MG63 (cell line): ENCODE results near the gene FRRS1. TPM values are rescaled to one million over a fixed set of nuclear protein-coding genes. Genes with fewer than 3 reads are reported as not detected.
"Not testable (repeated sequence)": the region's sequence is repeated elsewhere in the genome, so short reads cannot be mapped to it uniquely, and the experiment has no call there.

Source experiments
- DNase-seq: peaks from one replicate; pipeline ENCODE4 v3.0.0-alpha.2; 2020
- H3K27me3 ChIP-seq: fragments of 250-450 bp; sonication (Bioruptor Pico); 2 replicates; pipeline ENCODE4 v1.5.1; 2020; ENCODE audit warnings: mild to moderate bottlenecking, moderate library complexity
- H3K36me3 ChIP-seq: fragments of 250-450 bp; sonication (Bioruptor Pico); 2 replicates; pipeline ENCODE4 v1.5.1; 2020; ENCODE audit warnings: mild to moderate bottlenecking, moderate library complexity
- H3K4me3 ChIP-seq: fragments of 250-450 bp; sonication (Bioruptor Pico); 2 replicates; pipeline ENCODE4 v1.5.1; 2020; ENCODE audit warnings: mild to moderate bottlenecking, moderate library complexity
- H3K9me3 ChIP-seq: fragments of 250-450 bp; sonication (Bioruptor Pico); 2 replicates; pipeline ENCODE4 v1.5.1; 2020; ENCODE audit warnings: mild to moderate bottlenecking, moderate library complexity
- total RNA-seq: library from RNA; depleted of rRNA; stranded (reverse); fragments of >200 nt; shearing (Covaris generic); gene quantifications from 2 replicates; pipeline ENCODE4 v1.2.3, GENCODE V29; 2014; ENCODE audit warnings: low replicate concordance; rRNA removed

The FRRS1 gene, protein sequence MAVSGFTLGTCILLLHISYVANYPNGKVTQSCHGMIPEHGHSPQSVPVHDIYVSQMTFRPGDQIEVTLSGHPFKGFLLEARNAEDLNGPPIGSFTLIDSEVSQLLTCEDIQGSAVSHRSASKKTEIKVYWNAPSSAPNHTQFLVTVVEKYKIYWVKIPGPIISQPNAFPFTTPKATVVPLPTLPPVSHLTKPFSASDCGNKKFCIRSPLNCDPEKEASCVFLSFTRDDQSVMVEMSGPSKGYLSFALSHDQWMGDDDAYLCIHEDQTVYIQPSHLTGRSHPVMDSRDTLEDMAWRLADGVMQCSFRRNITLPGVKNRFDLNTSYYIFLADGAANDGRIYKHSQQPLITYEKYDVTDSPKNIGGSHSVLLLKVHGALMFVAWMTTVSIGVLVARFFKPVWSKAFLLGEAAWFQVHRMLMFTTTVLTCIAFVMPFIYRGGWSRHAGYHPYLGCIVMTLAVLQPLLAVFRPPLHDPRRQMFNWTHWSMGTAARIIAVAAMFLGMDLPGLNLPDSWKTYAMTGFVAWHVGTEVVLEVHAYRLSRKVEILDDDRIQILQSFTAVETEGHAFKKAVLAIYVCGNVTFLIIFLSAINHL
- total RNA-seq, result 4.1 and 7.8 TPM in 2 replicates

GRCh38 chr1:99766378-99766800 lies at the start of gene FRRS1:
FRRS1 (minus strand) TSS chr1:99766635; CDS start chr1:99748768, 17,867 bp downstream.
- H3K36me3 ChIP-seq, result no peaks in the 10 kb centered on the region
- no peaks in the 10 kb centered on the region for H3K27me3 ChIP-seq
- no peaks in the 10 kb centered on the region for H3K9me3 ChIP-seq
- DNase-seq, result peak; percentile 40
- peak within 1 kb of the TSS; percentile 53 for H3K4me3 ChIP-seq

- no peak for DNase-seq
- H3K4me3 ChIP-seq, result no peak overlapping the region
- no peaks in the 10 kb centered on the region for H3K36me3 ChIP-seq
- H3K9me3 ChIP-seq, result no peaks in the 10 kb centered on the region
- H3K27me3 ChIP-seq, result no peaks in the 10 kb centered on the region
Measured at GRCh38 chr1:99814373-99814900, 48.0 kb upstream of the FRRS1 start.

DNA sequence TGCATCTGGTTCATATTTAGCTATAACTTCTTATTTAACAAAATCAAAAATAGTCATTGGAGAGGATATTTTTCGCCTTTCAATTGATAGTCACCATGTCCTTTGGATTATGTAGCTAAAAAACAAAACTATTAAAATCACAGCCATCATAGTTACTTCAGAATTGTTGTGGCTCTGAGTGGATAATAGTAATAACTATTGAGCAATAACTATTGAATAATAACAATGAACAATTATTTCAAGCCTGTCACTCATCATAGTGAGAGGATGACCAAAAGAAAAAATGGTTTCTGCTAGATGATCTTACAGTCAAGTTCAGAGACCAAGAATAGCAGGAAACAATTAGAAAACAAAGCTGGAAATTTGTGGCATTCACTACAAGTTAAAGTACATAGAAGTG lies 45.3 kb upstream of the FRRS1 start:
- DNase-seq, result no peak
- H3K9me3 ChIP-seq, result no peaks in the 10 kb centered on the region
- H3K4me3 ChIP-seq, result no peak overlapping the region
- no peaks in the 10 kb centered on the region for H3K27me3 ChIP-seq
- H3K36me3 ChIP-seq, result no peaks in the 10 kb centered on the region

DNA sequence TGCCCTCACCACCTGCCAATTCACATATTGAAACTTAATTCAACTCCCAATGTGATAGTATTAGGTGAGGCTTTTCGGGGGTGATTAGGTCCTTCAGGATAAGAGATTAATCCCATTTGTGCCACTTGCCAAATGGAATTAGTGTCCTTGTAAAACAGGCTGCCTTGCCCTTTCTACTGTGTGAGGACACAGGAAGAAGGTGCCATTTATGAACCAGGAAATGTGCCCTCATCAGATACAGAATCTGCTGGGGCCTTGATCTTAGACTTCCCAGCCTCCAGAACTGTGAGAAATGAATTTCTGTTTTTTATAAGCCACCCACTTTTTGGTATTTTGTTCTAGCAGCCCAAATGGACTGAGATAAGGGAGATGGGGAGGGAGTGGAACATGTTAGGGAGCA lies 44.6 kb upstream of the FRRS1 start:
- Histone ChIP-seq H3K36me3 (no peaks in the 10 kb centered on the region), H3K4me3 (no peak overlapping the region), H3K27me3 (no peaks in the 10 kb centered on the region), H3K9me3 (no peaks in the 10 kb centered on the region)
- no peak for DNase-seq

DNA sequence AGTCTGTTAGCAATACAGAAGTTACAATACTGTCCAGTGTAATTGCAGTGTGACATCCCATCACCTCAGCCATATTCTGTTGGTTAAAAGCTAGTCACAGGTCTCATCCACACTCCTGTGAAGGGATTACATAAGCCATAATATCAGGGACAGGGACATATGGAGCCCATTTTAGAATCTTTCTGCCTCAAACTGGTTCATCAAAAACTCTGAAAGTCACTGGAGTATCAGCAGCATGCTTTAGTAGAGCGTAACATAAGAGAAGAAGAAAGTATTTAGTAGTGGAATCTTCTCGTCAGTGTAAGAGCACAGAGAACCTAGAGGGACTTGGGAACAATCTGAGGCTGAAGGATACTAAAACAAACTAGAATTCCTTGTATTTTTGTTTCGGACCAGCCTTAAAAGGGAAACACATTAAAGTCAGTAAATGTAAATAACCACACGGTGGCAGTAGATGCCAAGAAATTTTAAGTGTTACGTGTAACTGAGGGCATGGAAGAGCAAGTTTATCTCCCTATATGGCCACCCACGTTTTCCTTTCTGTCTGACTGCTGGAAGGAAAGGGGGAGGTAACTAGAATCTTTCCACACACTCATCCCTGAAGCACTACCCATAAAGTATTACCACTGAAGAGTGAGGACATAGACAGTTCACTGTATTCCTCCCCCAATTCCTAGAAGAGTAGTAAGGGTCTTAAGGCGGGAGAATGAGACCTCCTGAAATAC lies 42.1 kb upstream of the FRRS1 start:
- DNase-seq, result peak; percentile 33
- H3K4me3 ChIP-seq, result no peak overlapping the region
- H3K36me3 ChIP-seq, result no peaks in the 10 kb centered on the region
- peaks cover 16% of the 10 kb centered on the region for H3K27me3 ChIP-seq
- no peaks in the 10 kb centered on the region for H3K9me3 ChIP-seq

- Histone ChIP-seq H3K27me3 (peaks cover 19% of the 10 kb centered on the region), H3K9me3 (no peaks in the 10 kb centered on the region), H3K4me3 (no peak overlapping the region), H3K36me3 (no peaks in the 10 kb centered on the region)
- no peak for DNase-seq
Measured at GRCh38 chr1:99806882-99807281, 40.4 kb upstream of the FRRS1 start.

DNA sequence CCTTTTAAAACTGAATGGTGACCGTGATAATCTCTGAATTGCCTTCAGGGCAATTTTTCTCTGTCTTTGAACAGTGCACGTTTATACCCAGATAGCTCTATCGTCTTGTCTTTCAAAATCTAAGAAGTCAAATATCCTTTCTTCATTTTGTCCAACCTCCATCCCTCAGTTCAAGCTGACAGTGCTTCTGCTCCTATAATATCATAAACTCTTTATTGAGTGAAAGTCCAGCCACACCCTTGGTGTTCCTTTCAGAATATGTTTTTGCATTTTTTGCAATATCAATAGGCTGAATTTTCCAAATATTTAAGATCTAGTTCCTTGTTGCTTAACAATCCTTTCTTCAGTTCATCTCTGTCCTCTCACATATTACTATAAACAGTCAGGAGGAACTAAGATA lies 35.1 kb upstream of the FRRS1 start:
- H3K27me3 ChIP-seq, result peaks cover 23% of the 10 kb centered on the region
- no peak overlapping the region for H3K4me3 ChIP-seq
- DNase-seq, result no peak

GRCh38 chr1:99793861-99794260 lies 27.4 kb upstream of the FRRS1 start:
- DNase-seq, H3K27me3 ChIP-seq, H3K36me3 ChIP-seq, H3K4me3 ChIP-seq, H3K9me3 ChIP-seq: not testable (repeated sequence)

More for the DNA sequence above, 35.1 kb upstream of the FRRS1 start:
- H3K9me3 ChIP-seq, result no peaks in the 10 kb centered on the region
- H3K36me3 ChIP-seq, result no peaks in the 10 kb centered on the region

- no peak overlapping the region for H3K4me3 ChIP-seq
- no peaks in the 10 kb centered on the region for H3K36me3 ChIP-seq
- no peak for DNase-seq
- no peaks in the 10 kb centered on the region for H3K27me3 ChIP-seq
- H3K9me3 ChIP-seq, result no peaks in the 10 kb centered on the region
Measured at GRCh38 chr1:99789715-99790114, 23.3 kb upstream of the FRRS1 start.

DNA sequence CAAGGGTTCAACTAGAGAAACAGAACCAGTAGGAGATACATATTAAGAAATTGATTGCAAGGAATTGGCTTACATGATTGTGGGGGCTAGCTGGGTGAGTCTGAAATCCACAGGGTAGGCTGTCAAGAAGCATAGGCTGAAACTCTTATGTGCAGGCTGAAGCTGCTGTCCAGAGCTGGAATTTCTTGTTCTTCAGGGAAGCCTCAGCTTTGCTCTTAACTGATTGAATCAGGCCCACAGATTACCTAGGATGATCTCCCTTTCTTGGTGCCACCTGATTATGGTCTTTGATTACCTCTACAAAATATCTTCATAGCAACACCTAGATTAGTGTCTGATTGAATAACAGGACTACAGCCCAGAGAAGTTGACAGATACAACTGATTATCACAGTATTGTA lies 22.5 kb upstream of the FRRS1 start:
- Histone ChIP-seq H3K4me3 (no peak overlapping the region), H3K36me3 (no peaks in the 10 kb centered on the region), H3K27me3 (no peaks in the 10 kb centered on the region), H3K9me3 (no peaks in the 10 kb centered on the region)
- no peak for DNase-seq

DNA sequence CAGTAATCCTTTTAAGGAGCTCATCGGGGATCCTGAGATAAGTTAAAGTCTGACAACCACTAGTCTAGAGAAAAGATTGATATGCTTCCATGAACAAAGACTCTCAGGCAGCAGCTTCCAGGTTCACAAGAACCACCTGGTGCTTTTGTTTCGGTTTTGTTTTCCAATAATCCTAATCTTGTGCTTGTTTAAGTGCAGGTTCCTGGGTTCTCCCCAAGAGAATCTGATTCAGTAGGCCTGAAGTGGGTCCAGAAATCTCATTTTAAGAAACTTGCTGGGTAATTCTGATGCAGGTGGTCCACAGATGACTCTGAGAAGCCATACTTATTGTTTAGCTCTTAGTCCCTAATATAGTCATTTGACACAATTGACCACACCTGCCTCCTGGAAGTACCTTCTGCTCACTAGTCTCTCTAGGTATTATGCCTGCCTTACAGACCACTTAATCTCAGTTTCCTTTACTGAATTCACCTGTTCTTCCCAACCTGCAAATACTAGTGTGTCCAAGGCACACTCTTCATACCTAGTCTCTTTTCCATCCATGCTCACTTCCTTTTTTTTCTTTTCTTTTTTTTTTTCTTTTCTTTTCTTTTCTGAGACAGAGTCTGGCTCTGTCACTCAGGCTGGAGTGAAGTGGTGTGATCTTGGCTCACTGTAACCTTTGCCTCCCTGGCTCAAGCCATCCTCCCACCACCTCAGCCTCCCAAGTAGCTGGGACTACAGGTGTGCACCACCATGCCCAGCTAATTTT lies 20.5 kb upstream of the FRRS1 start:
- DNase-seq, result no peak
- H3K27me3 ChIP-seq, result no peaks in the 10 kb centered on the region
- H3K36me3 ChIP-seq, result no peaks in the 10 kb centered on the region
- no peak overlapping the region for H3K4me3 ChIP-seq
- H3K9me3 ChIP-seq, result no peaks in the 10 kb centered on the region

- Histone ChIP-seq H3K36me3 (no peaks in the 10 kb centered on the region), H3K9me3 (no peaks in the 10 kb centered on the region), H3K27me3 (no peaks in the 10 kb centered on the region), H3K4me3 (no peak overlapping the region)
- DNase-seq, result no peak
Measured at GRCh38 chr1:99784809-99785255, 18.4 kb upstream of the FRRS1 start.

DNA sequence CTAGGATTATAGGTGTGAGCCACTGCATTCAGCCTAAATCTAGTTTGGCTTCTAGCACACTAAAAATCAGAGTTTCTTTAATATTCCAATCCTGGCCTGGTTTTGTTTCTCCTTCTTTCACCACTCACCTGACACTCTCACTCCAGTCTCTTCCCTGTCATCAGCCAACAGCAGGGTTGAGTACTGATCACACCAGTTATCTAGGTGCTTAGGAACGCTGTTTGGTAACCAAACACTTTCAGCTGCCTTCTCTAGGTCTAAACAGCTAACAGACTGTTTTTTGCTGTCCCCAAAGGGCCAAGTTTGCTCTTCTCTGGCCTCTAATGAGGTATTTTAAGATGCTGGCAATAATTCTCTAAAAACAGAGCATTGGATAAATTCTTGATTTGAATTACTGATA lies 17.7 kb upstream of the FRRS1 start:
- Histone ChIP-seq H3K36me3 (no peaks in the 10 kb centered on the region), H3K9me3 (no peaks in the 10 kb centered on the region), H3K27me3 (0 out of 2 replicates have a peak, but pooled peaks cover under 1% of the 10 kb centered on the region), H3K4me3 (no peak overlapping the region)
- DNase-seq, result no peak

GRCh38 chr1:99782920-99783319 lies 16.5 kb upstream of the FRRS1 start:
- Histone ChIP-seq H3K36me3 (no peaks in the 10 kb centered on the region), H3K27me3 (peaks cover 6% of the 10 kb centered on the region; the same call in 1 of the 2 replicates), H3K9me3 (no peaks in the 10 kb centered on the region), H3K4me3 (no peak overlapping the region)
- no peak for DNase-seq

GRCh38 chr1:99782397-99782796 lies 16.0 kb upstream of the FRRS1 start:
- H3K27me3 ChIP-seq, result peaks cover 10% of the 10 kb centered on the region
- H3K4me3 ChIP-seq, result no peak overlapping the region
- no peak for DNase-seq
- no peaks in the 10 kb centered on the region for H3K36me3 ChIP-seq
- H3K9me3 ChIP-seq, result 0 out of 2 replicates have a peak, but pooled peaks cover 2% of the 10 kb centered on the region

- no peak for DNase-seq
- Histone ChIP-seq H3K27me3 (peaks cover 10% of the 10 kb centered on the region), H3K9me3 (0 out of 2 replicates have a peak, but pooled peaks cover 2% of the 10 kb centered on the region), H3K4me3 (no peak overlapping the region), H3K36me3 (no peaks in the 10 kb centered on the region)
Measured at GRCh38 chr1:99781798-99782197, 15.4 kb upstream of the FRRS1 start.
